ENCODE results near the gene HAVCR2. TPM values are rescaled to one million over a fixed set of nuclear protein-coding genes. Genes with fewer than 3 reads are reported as not detected.

HAVCR2 gene
- total RNA-seq, 1 experiment from 2014 or later = not detected

DNA sequence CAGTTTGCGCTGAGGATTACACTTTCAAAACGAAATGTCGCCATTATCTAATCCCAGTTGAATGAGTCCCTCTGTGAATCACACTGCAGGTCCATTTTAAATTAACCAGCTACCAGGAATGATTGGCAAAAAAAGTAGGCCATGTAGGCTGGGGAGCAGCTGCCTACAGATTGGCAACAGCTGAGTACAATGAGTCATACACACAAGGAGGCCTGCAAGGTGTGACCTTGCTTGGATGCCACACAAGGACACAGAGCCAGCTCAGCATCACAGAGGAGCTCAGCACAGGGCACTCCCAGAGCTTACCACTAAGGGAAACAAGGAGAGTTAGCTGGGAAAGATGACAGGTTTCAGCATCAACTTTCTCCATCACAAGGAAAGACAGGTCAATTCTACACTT, 62.8 kb downstream of the HAVCR2 start:
- H3K79me2 ChIP-seq (ENCODE audit: insufficient read depth, low read length) = no peaks in the 10 kb centered on the region
- no peak overlapping the region for H3K18ac ChIP-seq (ENCODE audit: insufficient read length, low read depth, low read length)
- H3K23me2 ChIP-seq (ENCODE audit: insufficient read length, low read depth, low read length, poor library complexity, severe bottlenecking) = no peaks in the 10 kb centered on the region
- no peak overlapping the region for H3K4me2 ChIP-seq (ENCODE audit: insufficient read depth, insufficient read length, low read length)
- DNase-seq = no peak
- no peak overlapping the region for H2BK120ac ChIP-seq (ENCODE audit: low read depth, low read length, poor library complexity, severe bottlenecking)
- H3K27me3 ChIP-seq (ENCODE audit: insufficient read depth, low read length) = no peaks in the 10 kb centered on the region
- H4K5ac ChIP-seq (ENCODE audit: insufficient read length, low read depth, low read length) = no peak overlapping the region
- no peak overlapping the region for H3K23ac ChIP-seq (ENCODE audit: insufficient read length, low read depth, low read length)
- no peak overlapping the region for H4K91ac ChIP-seq (ENCODE audit: insufficient read length, low read depth, low read length)
- no peaks in the 10 kb centered on the region for H3K27me3 Mint-ChIP-seq (ENCODE audit: low read depth)
- H4K20me1 ChIP-seq (ENCODE audit: control insufficient read depth, insufficient read depth, insufficient read length) = no peaks in the 10 kb centered on the region
- no peaks in the 10 kb centered on the region for H3K9me3 Mint-ChIP-seq
- no peak overlapping the region for H2BK5ac ChIP-seq (ENCODE audit: insufficient read length, low read length)
- H2AK5ac ChIP-seq (ENCODE audit: insufficient read length, low read length) = no peak overlapping the region
- H3K27ac Mint-ChIP-seq = peak overlapping the region in 1 of 3 experiments; percentile 4; a peak in 1 of 7 replicates
- no peak overlapping the region for H3K27ac ChIP-seq (ENCODE audit: insufficient read length, low read depth, low read length)
- H2BK20ac ChIP-seq (ENCODE audit: low read depth, low read length, poor library complexity, severe bottlenecking) = no peak overlapping the region
- no peak overlapping the region for H3K4ac ChIP-seq (ENCODE audit: low read depth, low read length)
- no peak overlapping the region for H4K8ac ChIP-seq (replicated peaks; ENCODE audit: insufficient read length, low read depth, low read length)
- no peak overlapping the region for H3K9ac ChIP-seq (ENCODE audit: extremely low read depth, insufficient read length, low read length)
- H2BK12ac ChIP-seq (ENCODE audit: insufficient read length, low read depth, low read length) = no peak overlapping the region
- WGBS (ENCODE audit: extremely low coverage, insufficient read length, low lambda C conversion rate) = no CpG with 5 or more reads among the region's 3 CpGs
- TF ChIP-seq, protein P1, sequence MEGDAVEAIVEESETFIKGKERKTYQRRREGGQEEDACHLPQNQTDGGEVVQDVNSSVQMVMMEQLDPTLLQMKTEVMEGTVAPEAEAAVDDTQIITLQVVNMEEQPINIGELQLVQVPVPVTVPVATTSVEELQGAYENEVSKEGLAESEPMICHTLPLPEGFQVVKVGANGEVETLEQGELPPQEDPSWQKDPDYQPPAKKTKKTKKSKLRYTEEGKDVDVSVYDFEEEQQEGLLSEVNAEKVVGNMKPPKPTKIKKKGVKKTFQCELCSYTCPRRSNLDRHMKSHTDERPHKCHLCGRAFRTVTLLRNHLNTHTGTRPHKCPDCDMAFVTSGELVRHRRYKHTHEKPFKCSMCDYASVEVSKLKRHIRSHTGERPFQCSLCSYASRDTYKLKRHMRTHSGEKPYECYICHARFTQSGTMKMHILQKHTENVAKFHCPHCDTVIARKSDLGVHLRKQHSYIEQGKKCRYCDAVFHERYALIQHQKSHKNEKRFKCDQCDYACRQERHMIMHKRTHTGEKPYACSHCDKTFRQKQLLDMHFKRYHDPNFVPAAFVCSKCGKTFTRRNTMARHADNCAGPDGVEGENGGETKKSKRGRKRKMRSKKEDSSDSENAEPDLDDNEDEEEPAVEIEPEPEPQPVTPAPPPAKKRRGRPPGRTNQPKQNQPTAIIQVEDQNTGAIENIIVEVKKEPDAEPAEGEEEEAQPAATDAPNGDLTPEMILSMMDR (conservative IDR thresholded peaks at IDR 0.05) = no peak
- no peaks in the 10 kb centered on the region for H3K79me1 ChIP-seq (ENCODE audit: insufficient read depth, low read depth, low read length, poor library complexity, severe bottlenecking)
- H3K36me3 Mint-ChIP-seq (ENCODE audit: insufficient read depth in 1 of 3, low read depth in 3 of 3) = no peaks in the 10 kb centered on the region; a peak in 1 of 7 replicates
- H3K4me1 Mint-ChIP-seq = peaks cover 9 to 14% of the 10 kb centered on the region in 2 experiments
- H3K14ac ChIP-seq (ENCODE audit: insufficient read depth, low read length) = no peak overlapping the region
- H3K56ac ChIP-seq (ENCODE audit: insufficient read length, low read depth, low read length) = no peak overlapping the region
- H3K9me3 ChIP-seq (ENCODE audit: control insufficient read depth, low read depth, low read length) = no peaks in the 10 kb centered on the region
- H3T11ph ChIP-seq (ENCODE audit: low read length) = no peak overlapping the region
- H3K4me3 Mint-ChIP-seq = no peak overlapping the region
- H2BK15ac ChIP-seq (ENCODE audit: low read depth, low read length) = no peak overlapping the region
- 0 out of 2 replicates have a peak, but pooled peaks cover 5% of the 10 kb centered on the region for H3K4me1 ChIP-seq (ENCODE audit: insufficient read depth, low read length)
- no peak overlapping the region for H2AFZ ChIP-seq (ENCODE audit: low read length)
